ENCODE measurements around the gene TNIP1. TPM values are rescaled to one million over a fixed set of nuclear protein-coding genes. Genes with fewer than 3 reads are reported as not detected.

The TNIP1 gene
- 287 and 304 TPM in 2 replicates for total RNA-seq

- Mint-ChIP-seq H3K4me3 (peak within 1 kb of the TSS; percentile 91), H3K27me3 (ENCODE audit: insufficient read depth) (no peaks in the 10 kb centered on the region), H3K27ac (peak within 1 kb of the TSS; percentile 93), H3K36me3 (ENCODE audit: low read depth) (peaks cover 49% of the 10 kb centered on the region), H3K9me3 (no peaks in the 10 kb centered on the region), H3K4me1 (ENCODE audit: low read depth) (peaks cover 85% of the 10 kb centered on the region)
- peak; percentile 95 for DNase-seq (ENCODE audit: low spot score)
- intact Hi-C loops (cut with micrococcal nuclease) = loop anchor here (1.0 to 5.0 kb wide), 7 partner anchors 74 to 1724 kb away; partner anchors contain the start of genes CD74, G3BP1 and PCYOX1L
These were observed at the start of gene TNIP1 for GRCh38 chr5:151080613-151081430. TNIP1 (minus strand) TSS chr5:151081034; CDS start chr5:151065095, 15,939 bp downstream.

DNA sequence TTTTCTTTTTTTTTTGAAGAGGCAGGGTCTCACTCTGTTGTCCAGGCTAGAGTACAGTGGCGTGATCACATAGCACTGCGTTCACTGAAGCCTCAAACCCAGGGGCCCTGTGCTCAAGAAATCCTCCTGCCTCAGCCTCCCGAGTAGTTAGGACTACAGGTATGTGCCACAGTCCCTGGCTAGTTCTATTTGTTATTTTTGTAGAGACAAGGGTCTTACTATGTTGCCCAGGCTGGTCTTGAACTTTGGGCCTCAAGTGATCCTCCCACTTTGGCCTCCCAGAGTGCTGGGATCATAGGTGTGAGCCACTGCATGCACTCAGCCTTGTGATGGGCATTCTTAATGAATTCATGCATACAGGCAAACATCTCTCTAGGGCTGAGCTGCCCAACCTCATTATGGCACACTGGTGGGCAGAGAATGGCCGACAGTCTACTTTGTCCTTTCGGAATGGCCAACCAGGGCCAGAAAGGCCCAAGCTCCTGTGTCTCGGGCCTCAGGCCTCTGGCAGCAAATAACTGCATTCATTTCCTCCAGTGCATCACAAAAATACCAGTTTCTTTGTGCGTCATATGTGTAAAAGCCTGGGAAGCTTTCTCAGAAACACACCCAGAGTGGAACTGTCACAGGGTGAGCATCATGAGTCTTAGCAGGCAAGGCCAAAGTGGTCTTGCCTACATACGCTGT lies 49.5 kb upstream of the TNIP1 start:
- H3K4me1 Mint-ChIP-seq (ENCODE audit: low read depth) = peaks cover 57% of the 10 kb centered on the region
- H3K27ac Mint-ChIP-seq = peak overlapping the region; percentile 41
- no peaks in the 10 kb centered on the region for H3K27me3 Mint-ChIP-seq (ENCODE audit: insufficient read depth)
- DNase-seq (ENCODE audit: low spot score) = no peak
- no peaks in the 10 kb centered on the region for H3K9me3 Mint-ChIP-seq
- intact Hi-C loops (cut with micrococcal nuclease) = no loop called here
- H3K36me3 Mint-ChIP-seq (ENCODE audit: low read depth) = peaks cover 59% of the 10 kb centered on the region
- H3K4me3 Mint-ChIP-seq = no peak overlapping the region

DNA sequence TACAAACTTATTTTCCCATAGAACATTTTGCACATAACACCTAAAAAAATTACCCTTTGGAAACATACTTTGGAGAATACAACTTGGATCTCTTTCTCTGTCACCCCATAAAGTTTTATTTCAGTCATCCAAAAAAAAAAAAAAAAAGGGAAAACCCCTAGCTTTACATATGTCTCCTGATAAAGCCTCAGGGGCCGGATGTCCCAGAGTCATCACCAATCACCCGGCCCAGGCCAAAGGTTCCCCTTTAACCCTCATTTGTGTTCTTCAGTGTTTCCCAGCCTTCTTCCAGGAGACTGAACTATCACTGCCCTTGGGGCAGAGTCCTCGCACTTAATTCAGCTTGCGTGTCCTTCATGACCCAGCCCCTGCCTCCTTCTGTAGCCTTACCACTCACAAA lies 48.0 kb upstream of the TNIP1 start:
- Mint-ChIP-seq H3K36me3 (ENCODE audit: low read depth) (peaks cover 58% of the 10 kb centered on the region), H3K27me3 (ENCODE audit: insufficient read depth) (no peaks in the 10 kb centered on the region), H3K4me3 (no peak overlapping the region), H3K9me3 (no peaks in the 10 kb centered on the region), H3K27ac (no peak overlapping the region), H3K4me1 (ENCODE audit: low read depth) (peaks cover 62% of the 10 kb centered on the region)
- DNase-seq (ENCODE audit: low spot score) = no peak
- intact Hi-C loops (cut with micrococcal nuclease) = loop anchor here (5.0 kb wide), 1 partner anchor 168 kb away; no protein-coding TSS in a partner anchor

DNA sequence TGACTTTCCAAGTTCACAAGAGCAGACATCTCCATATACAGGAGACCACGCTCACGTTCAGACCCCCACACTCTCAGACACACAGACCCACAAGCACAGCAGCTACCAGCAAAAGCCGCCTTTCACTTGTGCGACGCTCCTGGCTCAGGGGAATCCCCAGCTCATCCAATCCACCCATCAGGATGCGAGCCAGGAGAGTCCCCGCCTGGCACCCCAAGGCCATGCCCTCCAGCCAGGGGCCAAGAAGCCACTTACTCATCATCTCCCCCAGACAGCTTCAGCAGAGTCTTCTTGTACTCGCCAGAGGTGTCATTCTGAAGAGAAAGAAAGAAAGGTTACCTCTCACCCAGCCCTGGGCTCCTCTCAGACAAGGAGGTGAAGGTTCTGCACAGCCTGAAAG lies 47.1 kb upstream of the TNIP1 start:
- Mint-ChIP-seq H3K36me3 (ENCODE audit: low read depth) (peaks cover 52% of the 10 kb centered on the region), H3K27me3 (ENCODE audit: insufficient read depth) (no peaks in the 10 kb centered on the region), H3K4me3 (no peak overlapping the region), H3K9me3 (no peaks in the 10 kb centered on the region), H3K27ac (no peak overlapping the region), H3K4me1 (ENCODE audit: low read depth) (peaks cover 57% of the 10 kb centered on the region)
- intact Hi-C loops (cut with micrococcal nuclease) = loop anchor here (2.0 to 5.0 kb wide), 2 partner anchors 169 to 189 kb away; no protein-coding TSS in a partner anchor
- no peak for DNase-seq (ENCODE audit: low spot score)

GRCh38 chr5:151126199-151126645 lies 45.4 kb upstream of the TNIP1 start:
- H3K36me3 Mint-ChIP-seq (ENCODE audit: low read depth) = peaks cover 48% of the 10 kb centered on the region
- intact Hi-C loops (cut with micrococcal nuclease) = loop anchor here (1.0 to 5.0 kb wide), 6 partner anchors 15 to 191 kb away; no protein-coding TSS in a partner anchor
- H3K4me3 Mint-ChIP-seq = no peak overlapping the region
- H3K4me1 Mint-ChIP-seq (ENCODE audit: low read depth) = peaks cover 43% of the 10 kb centered on the region
- no peaks in the 10 kb centered on the region for H3K9me3 Mint-ChIP-seq
- peak; percentile 38 for DNase-seq (ENCODE audit: low spot score)
- H3K27me3 Mint-ChIP-seq (ENCODE audit: insufficient read depth) = no peaks in the 10 kb centered on the region
- H3K27ac Mint-ChIP-seq = peak overlapping the region; percentile 42

GRCh38 chr5:151125421-151125820 lies 44.6 kb upstream of the TNIP1 start:
- Mint-ChIP-seq H3K4me1 (ENCODE audit: low read depth) (peaks cover 39% of the 10 kb centered on the region), H3K9me3 (no peaks in the 10 kb centered on the region), H3K27me3 (ENCODE audit: insufficient read depth) (no peaks in the 10 kb centered on the region), H3K4me3 (peak overlapping the region; percentile 19), H3K27ac (peak overlapping the region; percentile 85), H3K36me3 (ENCODE audit: low read depth) (peaks cover 48% of the 10 kb centered on the region)
- no peak for DNase-seq (ENCODE audit: low spot score)
- intact Hi-C loops (cut with micrococcal nuclease) = loop anchor here (5.0 kb wide), 1 partner anchor 172 kb away; no protein-coding TSS in a partner anchor

- Mint-ChIP-seq H3K27ac (peak overlapping the region; percentile 83), H3K4me3 (no peak overlapping the region), H3K9me3 (no peaks in the 10 kb centered on the region), H3K27me3 (ENCODE audit: insufficient read depth) (no peaks in the 10 kb centered on the region), H3K4me1 (ENCODE audit: low read depth) (peaks cover 36% of the 10 kb centered on the region), H3K36me3 (ENCODE audit: low read depth) (peaks cover 55% of the 10 kb centered on the region)
- intact Hi-C loops (cut with micrococcal nuclease) = no loop called here
- no peak for DNase-seq (ENCODE audit: low spot score)
These were observed 43.3 kb upstream of the TNIP1 start for GRCh38 chr5:151123897-151124751.

DNA sequence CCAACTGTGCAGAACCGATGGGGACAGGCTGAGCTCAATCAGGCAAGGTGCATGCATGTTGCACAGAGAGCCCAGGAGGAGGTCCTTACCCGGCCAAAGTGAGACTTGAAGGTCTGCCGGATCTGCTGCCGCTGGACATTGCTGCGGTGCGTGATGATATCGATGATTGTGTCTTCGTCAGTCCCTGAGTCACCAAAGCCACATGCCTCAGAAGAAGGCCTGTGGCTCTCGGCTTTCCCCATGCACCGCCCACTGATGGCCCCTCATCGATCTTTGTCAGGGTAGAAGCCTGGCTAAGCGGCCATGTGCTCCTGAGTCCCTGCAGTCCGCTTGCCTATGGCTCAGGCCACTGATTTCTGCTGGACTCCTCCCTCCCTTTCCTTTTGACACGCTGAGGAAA lies 42.0 kb upstream of the TNIP1 start:
- Mint-ChIP-seq H3K36me3 (ENCODE audit: low read depth) (peaks cover 50% of the 10 kb centered on the region), H3K4me1 (ENCODE audit: low read depth) (peaks cover 28% of the 10 kb centered on the region), H3K27ac (no peak overlapping the region), H3K27me3 (ENCODE audit: insufficient read depth) (no peaks in the 10 kb centered on the region), H3K9me3 (no peaks in the 10 kb centered on the region), H3K4me3 (no peak overlapping the region)
- intact Hi-C loops (cut with micrococcal nuclease) = no loop called here
- DNase-seq (ENCODE audit: low spot score) = no peak

GRCh38 chr5:151121665-151122064 lies 40.8 kb upstream of the TNIP1 start:
- no peaks in the 10 kb centered on the region for H3K9me3 Mint-ChIP-seq
- H3K4me1 Mint-ChIP-seq (ENCODE audit: low read depth) = peaks cover 19% of the 10 kb centered on the region
- DNase-seq (ENCODE audit: low spot score) = no peak
- no peak overlapping the region for H3K4me3 Mint-ChIP-seq
- H3K36me3 Mint-ChIP-seq (ENCODE audit: low read depth) = peaks cover 48% of the 10 kb centered on the region
- intact Hi-C loops (cut with micrococcal nuclease) = no loop called here
- peak overlapping the region; percentile 72 for H3K27ac Mint-ChIP-seq
- no peaks in the 10 kb centered on the region for H3K27me3 Mint-ChIP-seq (ENCODE audit: insufficient read depth)

DNA sequence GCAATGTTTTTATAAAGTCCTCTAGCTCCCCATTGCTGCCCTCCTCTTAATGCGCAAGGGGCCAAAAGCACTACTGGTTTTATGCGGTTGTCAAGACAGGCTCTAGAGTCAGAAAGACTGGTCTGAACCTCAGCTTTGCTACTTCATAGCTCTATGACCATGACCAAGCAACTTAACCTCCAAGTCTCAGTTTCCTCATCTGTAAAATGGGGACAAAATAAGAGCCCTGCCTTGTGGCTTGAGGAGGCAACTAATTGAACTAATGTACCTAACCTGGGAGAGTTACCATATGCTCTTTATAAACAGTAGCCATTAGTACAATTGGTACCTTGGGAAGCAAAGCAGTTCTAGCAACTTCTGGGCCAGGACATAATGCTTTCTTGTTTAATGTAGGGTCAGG lies 40.3 kb upstream of the TNIP1 start:
- no peak overlapping the region for H3K4me3 Mint-ChIP-seq

GRCh38 chr5:151118913-151119575 lies 38.2 kb upstream of the TNIP1 start:
- Mint-ChIP-seq H3K27ac (peak overlapping the region; percentile 63), H3K4me1 (ENCODE audit: low read depth) (peaks cover 7% of the 10 kb centered on the region), H3K4me3 (no peak overlapping the region), H3K36me3 (ENCODE audit: low read depth) (peaks cover 43% of the 10 kb centered on the region), H3K9me3 (no peaks in the 10 kb centered on the region), H3K27me3 (ENCODE audit: insufficient read depth) (no peaks in the 10 kb centered on the region)
- DNase-seq (ENCODE audit: low spot score) = no peak
- intact Hi-C loops (cut with micrococcal nuclease) = loop anchor here (5.0 kb wide), 1 partner anchor 317 kb away; no protein-coding TSS in a partner anchor

More for the DNA sequence above, 40.3 kb upstream of the TNIP1 start:
- no peak overlapping the region for H3K27ac Mint-ChIP-seq
- H3K36me3 Mint-ChIP-seq (ENCODE audit: low read depth) = peaks cover 48% of the 10 kb centered on the region
- H3K4me1 Mint-ChIP-seq (ENCODE audit: low read depth) = peaks cover 14% of the 10 kb centered on the region
- no peak for DNase-seq (ENCODE audit: low spot score)
- intact Hi-C loops (cut with micrococcal nuclease) = no loop called here
- no peaks in the 10 kb centered on the region for H3K9me3 Mint-ChIP-seq
- H3K27me3 Mint-ChIP-seq (ENCODE audit: insufficient read depth) = no peaks in the 10 kb centered on the region

All from activated T-helper 1 cell treated with anti-CD3 and anti-CD28 coated beads, Interleukin-12 subunit alpha, Interleukin-12 subunit beta, Interleukin-2, Interleukin-4 antibody, amounts not matched to agents 30 ng/mL and 10 ng/mL and 1 ng/mL, durations not matched to agents 14 hours and 24 hours and 36 hours (primary cell).